ENCODE data around the gene SPACA6. TPM values are rescaled to one million over a fixed set of nuclear protein-coding genes. Genes with fewer than 3 reads are reported as not detected.

SPACA6 gene
- total RNA-seq, 1 experiment from 2014 or later: 4.9 TPM

- in situ Hi-C loops (cut with HindIII; ENCODE audit: low pct_unique_long_range_greater_than_20kb, low sequenced_read_pairs): no loop called here
- no peak for DNase-seq (ENCODE audit: low read depth)
Observed at GRCh38 chr19:51701468-51702100, 8.5 kb downstream of the SPACA6 start.

- in situ Hi-C loops (cut with HindIII; ENCODE audit: low pct_unique_long_range_greater_than_20kb, low sequenced_read_pairs): no loop called here
- peak; percentile 47 for DNase-seq (ENCODE audit: low read depth)
Observed at GRCh38 chr19:51702103-51702824, 9.1 kb downstream of the SPACA6 start.

- no peak for DNase-seq (ENCODE audit: low read depth)
- in situ Hi-C loops (cut with HindIII; ENCODE audit: low pct_unique_long_range_greater_than_20kb, low sequenced_read_pairs): no loop called here
Observed at GRCh38 chr19:51702825-51703574, 9.9 kb downstream of the SPACA6 start.

GRCh38 chr19:51703575-51704515 lies 10.7 kb downstream of the SPACA6 start:
- in situ Hi-C loops (cut with HindIII; ENCODE audit: low pct_unique_long_range_greater_than_20kb, low sequenced_read_pairs): no loop called here
- peak; percentile 95 for DNase-seq (ENCODE audit: low read depth)

GRCh38 chr19:51704626-51705025 lies 11.5 kb downstream of the SPACA6 start:
- no peak for DNase-seq (ENCODE audit: low read depth)
- in situ Hi-C loops (cut with HindIII; ENCODE audit: low pct_unique_long_range_greater_than_20kb, low sequenced_read_pairs): no loop called here

- in situ Hi-C loops (cut with HindIII; ENCODE audit: low pct_unique_long_range_greater_than_20kb, low sequenced_read_pairs): no loop called here
- DNase-seq (ENCODE audit: low read depth): no peak
Observed at GRCh38 chr19:51706296-51706695, 13.2 kb downstream of the SPACA6 start.

- in situ Hi-C loops (cut with HindIII; ENCODE audit: low pct_unique_long_range_greater_than_20kb, low sequenced_read_pairs): no loop called here
- DNase-seq (ENCODE audit: low read depth): no peak
Observed at GRCh38 chr19:51706885-51707284, 13.8 kb downstream of the SPACA6 start.

- in situ Hi-C loops (cut with HindIII; ENCODE audit: low pct_unique_long_range_greater_than_20kb, low sequenced_read_pairs): no loop called here
- DNase-seq (ENCODE audit: low read depth): no peak
Observed at GRCh38 chr19:51708811-51709210, 15.7 kb downstream of the SPACA6 start.

- no peak for DNase-seq (ENCODE audit: low read depth)
- in situ Hi-C loops (cut with HindIII; ENCODE audit: low pct_unique_long_range_greater_than_20kb, low sequenced_read_pairs): no loop called here
Observed at GRCh38 chr19:51709575-51709974, 16.4 kb downstream of the SPACA6 start.

- no peak for DNase-seq (ENCODE audit: low read depth)
- in situ Hi-C loops (cut with HindIII; ENCODE audit: low pct_unique_long_range_greater_than_20kb, low sequenced_read_pairs): no loop called here
Observed at GRCh38 chr19:51710163-51710562, 17.0 kb downstream of the SPACA6 start.

GRCh38 chr19:51711702-51712101 lies 18.6 kb downstream of the SPACA6 start:
- in situ Hi-C loops (cut with HindIII; ENCODE audit: low pct_unique_long_range_greater_than_20kb, low sequenced_read_pairs): no loop called here
- DNase-seq (ENCODE audit: low read depth): no peak

GRCh38 chr19:51712461-51713081 lies 19.4 kb downstream of the SPACA6 start:
- no peak for DNase-seq (ENCODE audit: low read depth)
- in situ Hi-C loops (cut with HindIII; ENCODE audit: low pct_unique_long_range_greater_than_20kb, low sequenced_read_pairs): no loop called here

GRCh38 chr19:51713319-51714285 lies 20.5 kb downstream of the SPACA6 start:
- DNase-seq (ENCODE audit: low read depth): no peak
- in situ Hi-C loops (cut with HindIII; ENCODE audit: low pct_unique_long_range_greater_than_20kb, low sequenced_read_pairs): no loop called here

- no peak for DNase-seq (ENCODE audit: low read depth)
- in situ Hi-C loops (cut with HindIII; ENCODE audit: low pct_unique_long_range_greater_than_20kb, low sequenced_read_pairs): no loop called here
Observed at GRCh38 chr19:51714848-51715247, 21.7 kb downstream of the SPACA6 start.

GRCh38 chr19:51715850-51716249 lies 22.7 kb downstream of the SPACA6 start:
- no peak for DNase-seq (ENCODE audit: low read depth)
- in situ Hi-C loops (cut with HindIII; ENCODE audit: low pct_unique_long_range_greater_than_20kb, low sequenced_read_pairs): no loop called here

GRCh38 chr19:51716925-51717324 lies 23.8 kb downstream of the SPACA6 start:
- DNase-seq (ENCODE audit: low read depth): no peak
- in situ Hi-C loops (cut with HindIII; ENCODE audit: low pct_unique_long_range_greater_than_20kb, low sequenced_read_pairs): no loop called here
